Loucy (cell line): ENCODE measurements around the gene RFC4.

Source experiments
- H2AFZ ChIP-seq: fragments of 200-600 bp; sonication (generic); 2 replicates; pipeline ENCODE4 v1.6.0; 2016; ENCODE audit warnings: antibody characterized with exemption, mild to moderate bottlenecking, low read length, moderate library complexity
- H3F3A ChIP-seq: fragments of 200-600 bp; 2 replicates; pipeline ENCODE4 v1.6.0; 2016; ENCODE audit warnings: antibody characterized with exemption, low read depth, mild to moderate bottlenecking
- H3K27me3 ChIP-seq: fragments of 200-600 bp; sonication (generic); 2 replicates; pipeline ENCODE4 v1.6.1; 2014; ENCODE audit warnings: low read length, mild to moderate bottlenecking; ENCODE audit not compliant: insufficient read depth, poor library complexity, severe bottlenecking
- H3K36me3 ChIP-seq: fragments of 200-600 bp; sonication (generic); 2 replicates; pipeline ENCODE4 v1.6.1; 2016; ENCODE audit warnings: low read length; ENCODE audit not compliant: insufficient read depth
- H3K4me1 ChIP-seq: fragments of 200-600 bp; sonication (generic); 2 replicates; pipeline ENCODE4 v1.5.1; 2014; ENCODE audit warnings: low read length, mild to moderate bottlenecking; ENCODE audit not compliant: insufficient read depth, poor library complexity, severe bottlenecking
- H3K4me2 ChIP-seq: fragments of 200-600 bp; sonication (generic); 2 replicates; pipeline ENCODE4 v1.6.0; 2014; ENCODE audit warnings: antibody characterized with exemption, low read length, low read depth, mild to moderate bottlenecking; ENCODE audit not compliant: poor library complexity, severe bottlenecking
- H3K4me3 ChIP-seq: fragments of 200-600 bp; sonication (generic); 2 replicates; pipeline ENCODE4 v1.5.1; 2014; ENCODE audit warnings: low read length, mild to moderate bottlenecking, mixed read lengths; ENCODE audit not compliant: poor library complexity, severe bottlenecking
- H3K79me2 ChIP-seq: fragments of 200-600 bp; sonication (generic); 2 replicates; pipeline ENCODE4 v1.6.1; 2014; ENCODE audit warnings: low read length; ENCODE audit not compliant: insufficient read depth
- H3K9ac ChIP-seq: fragments of 200-600 bp; sonication (generic); 2 replicates; pipeline ENCODE4 v1.6.0; 2014; ENCODE audit warnings: mild to moderate bottlenecking, low read depth, low read length, moderate library complexity; ENCODE audit not compliant: poor library complexity, severe bottlenecking
- H3K9me2 ChIP-seq: fragments of 200-600 bp; sonication (generic); replicated peaks from 2 replicates; pipeline ENCODE4 v1.6.1; 2016; ENCODE audit warnings: low read depth, low read length, mixed read lengths
- H3K9me3 ChIP-seq: fragments of 200-600 bp; sonication (generic); 2 replicates; pipeline ENCODE4 v1.6.1; 2014; ENCODE audit warnings: mild to moderate bottlenecking, antibody characterized with exemption, low read length, low read depth; ENCODE audit not compliant: insufficient read depth
- H4K20me1 ChIP-seq: fragments of 200-600 bp; sonication (generic); 2 replicates; pipeline ENCODE4 v1.6.0; 2014; ENCODE audit warnings: antibody characterized with exemption, low read length, mild to moderate bottlenecking; ENCODE audit not compliant: insufficient read depth, poor library complexity, severe bottlenecking
- CTCF ChIP-seq: fragments of 200-600 bp; sonication (generic); conservative IDR thresholded peaks from 2 replicates; pipeline ENCODE4 v1.5.1; 2014; ENCODE audit warnings: mild to moderate bottlenecking, antibody characterized with exemption, low read length
- EZH2phosphoT487 ChIP-seq: fragments of 200-600 bp; IDR thresholded peaks from 2 replicates; pipeline ENCODE4 v1.6.1; 2018; ENCODE audit warnings: antibody characterized with exemption, mild to moderate bottlenecking, moderate library complexity, borderline replicate concordance

RFC4 gene

GRCh38 chr3:186760897-186761447 is 45.3 kb downstream of the RFC4 start:
- Histone ChIP-seq H3K36me3 (no peaks in the 10 kb centered on the region), H3F3A (no peaks in the 10 kb centered on the region), H3K9me2 (no peaks in the 10 kb centered on the region), H2AFZ (no peak overlapping the region), H3K79me2 (no peaks in the 10 kb centered on the region), H3K27me3 (no peaks in the 10 kb centered on the region), H3K4me1 (no peaks in the 10 kb centered on the region), H3K9ac (no peak overlapping the region), H3K4me3 (no peak overlapping the region), H3K9me3 (no peaks in the 10 kb centered on the region), H3K4me2 (no peak overlapping the region), H4K20me1 (no peaks in the 10 kb centered on the region)
- no peak for TF ChIP-seq CTCF
- TF ChIP-seq EZH2phosphoT487 = no peak

GRCh38 chr3:186760141-186760833 is 46.0 kb downstream of the RFC4 start:
- H3K4me2 ChIP-seq = no peak overlapping the region
- no peaks in the 10 kb centered on the region for H3K4me1 ChIP-seq
- no peaks in the 10 kb centered on the region for H3F3A ChIP-seq
- no peak overlapping the region for H3K9ac ChIP-seq
- no peaks in the 10 kb centered on the region for H3K9me3 ChIP-seq
- no peak overlapping the region for H2AFZ ChIP-seq
- no peaks in the 10 kb centered on the region for H3K9me2 ChIP-seq
- H3K27me3 ChIP-seq = no peaks in the 10 kb centered on the region
- no peak overlapping the region for H3K4me3 ChIP-seq
- TF ChIP-seq CTCF (no peak), EZH2phosphoT487 (no peak)
- H3K36me3 ChIP-seq = no peaks in the 10 kb centered on the region
- no peaks in the 10 kb centered on the region for H4K20me1 ChIP-seq
- no peaks in the 10 kb centered on the region for H3K79me2 ChIP-seq

- no peak overlapping the region for H3K9ac ChIP-seq
- no peaks in the 10 kb centered on the region for H3K4me1 ChIP-seq
- TF ChIP-seq CTCF (no peak), EZH2phosphoT487 (no peak)
- no peaks in the 10 kb centered on the region for H3K27me3 ChIP-seq
- no peak overlapping the region for H3K4me2 ChIP-seq
- H4K20me1 ChIP-seq = no peaks in the 10 kb centered on the region
- no peaks in the 10 kb centered on the region for H3K36me3 ChIP-seq
- no peaks in the 10 kb centered on the region for H3K9me3 ChIP-seq
- no peaks in the 10 kb centered on the region for H3K9me2 ChIP-seq
- H3K4me3 ChIP-seq = no peak overlapping the region
- no peaks in the 10 kb centered on the region for H3K79me2 ChIP-seq
- no peaks in the 10 kb centered on the region for H3F3A ChIP-seq
- H2AFZ ChIP-seq = no peak overlapping the region
These were observed 46.9 kb downstream of the RFC4 start for GRCh38 chr3:186759231-186759930.
